Measurements from ENCODE around the gene USP30. TPM values are rescaled to one million over a fixed set of nuclear protein-coding genes. Genes with fewer than 3 reads are reported as not detected.

USP30 gene
- total RNA-seq, 1 experiment from 2014 or later: 6.9 TPM

DNA sequence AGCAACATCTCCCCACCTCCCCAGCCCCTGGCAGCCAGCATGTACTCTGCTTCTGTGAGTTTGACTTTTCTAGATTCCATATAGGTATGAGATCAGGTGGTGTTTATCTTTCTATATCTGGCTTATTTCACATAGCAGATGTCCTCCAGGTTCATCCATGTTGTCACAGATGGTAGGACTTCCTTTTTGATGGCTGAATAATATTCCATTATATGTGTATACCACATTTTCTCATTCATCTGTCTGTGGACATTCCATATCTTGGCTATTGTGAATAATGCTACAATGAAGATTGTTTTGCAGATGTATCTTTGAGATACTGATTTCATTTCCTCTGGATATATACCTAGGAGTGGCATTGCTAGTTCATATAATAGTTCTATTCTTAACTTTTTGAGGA lies 22.5 kb downstream of the USP30 start (continued):
- TF ChIP-seq, protein P1, sequence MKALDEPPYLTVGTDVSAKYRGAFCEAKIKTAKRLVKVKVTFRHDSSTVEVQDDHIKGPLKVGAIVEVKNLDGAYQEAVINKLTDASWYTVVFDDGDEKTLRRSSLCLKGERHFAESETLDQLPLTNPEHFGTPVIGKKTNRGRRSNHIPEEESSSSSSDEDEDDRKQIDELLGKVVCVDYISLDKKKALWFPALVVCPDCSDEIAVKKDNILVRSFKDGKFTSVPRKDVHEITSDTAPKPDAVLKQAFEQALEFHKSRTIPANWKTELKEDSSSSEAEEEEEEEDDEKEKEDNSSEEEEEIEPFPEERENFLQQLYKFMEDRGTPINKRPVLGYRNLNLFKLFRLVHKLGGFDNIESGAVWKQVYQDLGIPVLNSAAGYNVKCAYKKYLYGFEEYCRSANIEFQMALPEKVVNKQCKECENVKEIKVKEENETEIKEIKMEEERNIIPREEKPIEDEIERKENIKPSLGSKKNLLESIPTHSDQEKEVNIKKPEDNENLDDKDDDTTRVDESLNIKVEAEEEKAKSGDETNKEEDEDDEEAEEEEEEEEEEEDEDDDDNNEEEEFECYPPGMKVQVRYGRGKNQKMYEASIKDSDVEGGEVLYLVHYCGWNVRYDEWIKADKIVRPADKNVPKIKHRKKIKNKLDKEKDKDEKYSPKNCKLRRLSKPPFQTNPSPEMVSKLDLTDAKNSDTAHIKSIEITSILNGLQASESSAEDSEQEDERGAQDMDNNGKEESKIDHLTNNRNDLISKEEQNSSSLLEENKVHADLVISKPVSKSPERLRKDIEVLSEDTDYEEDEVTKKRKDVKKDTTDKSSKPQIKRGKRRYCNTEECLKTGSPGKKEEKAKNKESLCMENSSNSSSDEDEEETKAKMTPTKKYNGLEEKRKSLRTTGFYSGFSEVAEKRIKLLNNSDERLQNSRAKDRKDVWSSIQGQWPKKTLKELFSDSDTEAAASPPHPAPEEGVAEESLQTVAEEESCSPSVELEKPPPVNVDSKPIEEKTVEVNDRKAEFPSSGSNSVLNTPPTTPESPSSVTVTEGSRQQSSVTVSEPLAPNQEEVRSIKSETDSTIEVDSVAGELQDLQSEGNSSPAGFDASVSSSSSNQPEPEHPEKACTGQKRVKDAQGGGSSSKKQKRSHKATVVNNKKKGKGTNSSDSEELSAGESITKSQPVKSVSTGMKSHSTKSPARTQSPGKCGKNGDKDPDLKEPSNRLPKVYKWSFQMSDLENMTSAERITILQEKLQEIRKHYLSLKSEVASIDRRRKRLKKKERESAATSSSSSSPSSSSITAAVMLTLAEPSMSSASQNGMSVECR (CRISPR knock-in tag; IDR thresholded peaks at IDR 0.05; ENCODE audit: borderline replicate concordance): no peak
- TF ChIP-seq ZNF671 (CRISPR knock-in tag; IDR thresholded peaks at IDR 0.05): no peak
- TF ChIP-seq, protein P2, sequence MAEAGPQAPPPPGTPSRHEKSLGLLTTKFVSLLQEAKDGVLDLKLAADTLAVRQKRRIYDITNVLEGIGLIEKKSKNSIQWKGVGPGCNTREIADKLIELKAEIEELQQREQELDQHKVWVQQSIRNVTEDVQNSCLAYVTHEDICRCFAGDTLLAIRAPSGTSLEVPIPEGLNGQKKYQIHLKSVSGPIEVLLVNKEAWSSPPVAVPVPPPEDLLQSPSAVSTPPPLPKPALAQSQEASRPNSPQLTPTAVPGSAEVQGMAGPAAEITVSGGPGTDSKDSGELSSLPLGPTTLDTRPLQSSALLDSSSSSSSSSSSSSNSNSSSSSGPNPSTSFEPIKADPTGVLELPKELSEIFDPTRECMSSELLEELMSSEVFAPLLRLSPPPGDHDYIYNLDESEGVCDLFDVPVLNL (CRISPR knock-in tag; IDR thresholded peaks at IDR 0.05; ENCODE audit: borderline replicate concordance, low read depth): no peak

DNA sequence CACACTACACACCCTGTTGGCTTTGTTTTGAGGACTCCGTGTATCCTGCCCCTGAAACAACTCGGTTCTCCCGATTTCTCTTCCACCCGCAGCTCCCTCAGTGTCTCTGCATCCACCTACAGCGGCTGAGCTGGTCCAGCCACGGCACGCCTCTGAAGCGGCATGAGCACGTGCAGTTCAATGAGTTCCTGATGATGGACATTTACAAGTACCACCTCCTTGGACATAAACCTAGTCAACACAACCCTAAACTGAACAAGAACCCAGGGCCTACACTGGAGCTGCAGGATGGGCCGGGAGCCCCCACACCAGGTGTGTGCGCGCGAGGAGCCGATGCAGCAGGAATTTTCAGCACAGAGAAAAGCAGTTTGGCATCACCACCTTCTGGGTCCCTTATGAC lies 30.4 kb downstream of the USP30 start:
- TF ChIP-seq MXD4 (CRISPR knock-in tag; IDR thresholded peaks at IDR 0.05; ENCODE audit: borderline replicate concordance): no peak
- TF ChIP-seq KAT7 (CRISPR knock-in tag; IDR thresholded peaks at IDR 0.05; ENCODE audit: borderline replicate concordance): no peak
- no peak for TF ChIP-seq ESRRA (CRISPR knock-in tag; IDR thresholded peaks at IDR 0.05; ENCODE audit: borderline replicate concordance)
- TF ChIP-seq ZNF671 (CRISPR knock-in tag; IDR thresholded peaks at IDR 0.05): no peak
- no peak for TF ChIP-seq ZNF232 (CRISPR knock-in tag; IDR thresholded peaks at IDR 0.05)
- TF ChIP-seq JAZF1 (CRISPR knock-in tag; IDR thresholded peaks at IDR 0.05): no peak
- TF ChIP-seq, protein P3, sequence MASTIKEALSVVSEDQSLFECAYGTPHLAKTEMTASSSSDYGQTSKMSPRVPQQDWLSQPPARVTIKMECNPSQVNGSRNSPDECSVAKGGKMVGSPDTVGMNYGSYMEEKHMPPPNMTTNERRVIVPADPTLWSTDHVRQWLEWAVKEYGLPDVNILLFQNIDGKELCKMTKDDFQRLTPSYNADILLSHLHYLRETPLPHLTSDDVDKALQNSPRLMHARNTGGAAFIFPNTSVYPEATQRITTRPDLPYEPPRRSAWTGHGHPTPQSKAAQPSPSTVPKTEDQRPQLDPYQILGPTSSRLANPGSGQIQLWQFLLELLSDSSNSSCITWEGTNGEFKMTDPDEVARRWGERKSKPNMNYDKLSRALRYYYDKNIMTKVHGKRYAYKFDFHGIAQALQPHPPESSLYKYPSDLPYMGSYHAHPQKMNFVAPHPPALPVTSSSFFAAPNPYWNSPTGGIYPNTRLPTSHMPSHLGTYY (CRISPR knock-in tag; IDR thresholded peaks at IDR 0.05): no peak
- no peak for TF ChIP-seq TP53 (CRISPR knock-in tag; IDR thresholded peaks at IDR 0.05)
- TF ChIP-seq, protein P4, sequence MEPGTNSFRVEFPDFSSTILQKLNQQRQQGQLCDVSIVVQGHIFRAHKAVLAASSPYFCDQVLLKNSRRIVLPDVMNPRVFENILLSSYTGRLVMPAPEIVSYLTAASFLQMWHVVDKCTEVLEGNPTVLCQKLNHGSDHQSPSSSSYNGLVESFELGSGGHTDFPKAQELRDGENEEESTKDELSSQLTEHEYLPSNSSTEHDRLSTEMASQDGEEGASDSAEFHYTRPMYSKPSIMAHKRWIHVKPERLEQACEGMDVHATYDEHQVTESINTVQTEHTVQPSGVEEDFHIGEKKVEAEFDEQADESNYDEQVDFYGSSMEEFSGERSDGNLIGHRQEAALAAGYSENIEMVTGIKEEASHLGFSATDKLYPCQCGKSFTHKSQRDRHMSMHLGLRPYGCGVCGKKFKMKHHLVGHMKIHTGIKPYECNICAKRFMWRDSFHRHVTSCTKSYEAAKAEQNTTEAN (CRISPR knock-in tag; IDR thresholded peaks at IDR 0.05): no peak
- TF ChIP-seq, protein P5, sequence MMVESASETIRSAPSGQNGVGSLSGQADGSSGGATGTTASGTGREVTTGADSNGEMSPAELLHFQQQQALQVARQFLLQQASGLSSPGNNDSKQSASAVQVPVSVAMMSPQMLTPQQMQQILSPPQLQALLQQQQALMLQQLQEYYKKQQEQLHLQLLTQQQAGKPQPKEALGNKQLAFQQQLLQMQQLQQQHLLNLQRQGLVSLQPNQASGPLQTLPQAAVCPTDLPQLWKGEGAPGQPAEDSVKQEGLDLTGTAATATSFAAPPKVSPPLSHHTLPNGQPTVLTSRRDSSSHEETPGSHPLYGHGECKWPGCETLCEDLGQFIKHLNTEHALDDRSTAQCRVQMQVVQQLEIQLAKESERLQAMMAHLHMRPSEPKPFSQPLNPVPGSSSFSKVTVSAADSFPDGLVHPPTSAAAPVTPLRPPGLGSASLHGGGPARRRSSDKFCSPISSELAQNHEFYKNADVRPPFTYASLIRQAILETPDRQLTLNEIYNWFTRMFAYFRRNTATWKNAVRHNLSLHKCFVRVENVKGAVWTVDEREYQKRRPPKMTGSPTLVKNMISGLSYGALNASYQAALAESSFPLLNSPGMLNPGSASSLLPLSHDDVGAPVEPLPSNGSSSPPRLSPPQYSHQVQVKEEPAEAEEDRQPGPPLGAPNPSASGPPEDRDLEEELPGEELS (CRISPR knock-in tag; IDR thresholded peaks at IDR 0.05): no peak
- TF ChIP-seq NFATC4 (CRISPR knock-in tag; IDR thresholded peaks at IDR 0.05): no peak
- no peak for TF ChIP-seq TCF7 (CRISPR knock-in tag; IDR thresholded peaks at IDR 0.05; ENCODE audit: low read depth)
- TF ChIP-seq, protein P6, sequence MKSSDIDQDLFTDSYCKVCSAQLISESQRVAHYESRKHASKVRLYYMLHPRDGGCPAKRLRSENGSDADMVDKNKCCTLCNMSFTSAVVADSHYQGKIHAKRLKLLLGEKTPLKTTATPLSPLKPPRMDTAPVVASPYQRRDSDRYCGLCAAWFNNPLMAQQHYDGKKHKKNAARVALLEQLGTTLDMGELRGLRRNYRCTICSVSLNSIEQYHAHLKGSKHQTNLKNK (CRISPR knock-in tag; IDR thresholded peaks at IDR 0.05): no peak
- no peak for TF ChIP-seq TEAD1 (CRISPR knock-in tag; IDR thresholded peaks at IDR 0.05)
- no peak for TF ChIP-seq ZNF317 (CRISPR knock-in tag; IDR thresholded peaks at IDR 0.05; ENCODE audit: borderline replicate concordance, low read depth)
- TF ChIP-seq, protein P7, sequence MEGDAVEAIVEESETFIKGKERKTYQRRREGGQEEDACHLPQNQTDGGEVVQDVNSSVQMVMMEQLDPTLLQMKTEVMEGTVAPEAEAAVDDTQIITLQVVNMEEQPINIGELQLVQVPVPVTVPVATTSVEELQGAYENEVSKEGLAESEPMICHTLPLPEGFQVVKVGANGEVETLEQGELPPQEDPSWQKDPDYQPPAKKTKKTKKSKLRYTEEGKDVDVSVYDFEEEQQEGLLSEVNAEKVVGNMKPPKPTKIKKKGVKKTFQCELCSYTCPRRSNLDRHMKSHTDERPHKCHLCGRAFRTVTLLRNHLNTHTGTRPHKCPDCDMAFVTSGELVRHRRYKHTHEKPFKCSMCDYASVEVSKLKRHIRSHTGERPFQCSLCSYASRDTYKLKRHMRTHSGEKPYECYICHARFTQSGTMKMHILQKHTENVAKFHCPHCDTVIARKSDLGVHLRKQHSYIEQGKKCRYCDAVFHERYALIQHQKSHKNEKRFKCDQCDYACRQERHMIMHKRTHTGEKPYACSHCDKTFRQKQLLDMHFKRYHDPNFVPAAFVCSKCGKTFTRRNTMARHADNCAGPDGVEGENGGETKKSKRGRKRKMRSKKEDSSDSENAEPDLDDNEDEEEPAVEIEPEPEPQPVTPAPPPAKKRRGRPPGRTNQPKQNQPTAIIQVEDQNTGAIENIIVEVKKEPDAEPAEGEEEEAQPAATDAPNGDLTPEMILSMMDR (IDR thresholded peaks at IDR 0.05): no peak
- H3K27ac Mint-ChIP-seq: no peak overlapping the region
- ATAC-seq (no peak), DNase-seq (ENCODE audit: low spot score) (no peak)
- no peaks in the 10 kb centered on the region for H3K4me1 Mint-ChIP-seq
- peaks cover 5% of the 10 kb centered on the region for H3K36me3 Mint-ChIP-seq
- POLR2A ChIA-PET: interaction anchor here (1.0 kb wide), 1 partner anchor 10 kb away, joined by 3 read pairs; the partner anchor contains the start of gene ALKBH2
- H3K4me3 Mint-ChIP-seq: no peak overlapping the region
- no peaks in the 10 kb centered on the region for H3K27me3 Mint-ChIP-seq (ENCODE audit: low read depth)
- H3K9me3 Mint-ChIP-seq: peaks cover 5% of the 10 kb centered on the region
- CTCF ChIA-PET: no interaction called here

Data from WTC11 (cell line).